SU-DHL-6 (cell line): Measurements from ENCODE around the gene PNPLA2.

Source experiments
- CTCF ChIP-seq: fragments of 200-600 bp; sonication (generic); IDR thresholded peaks from one replicate; pipeline ENCODE4 v1.5.1; 2017; ENCODE audit warnings: antibody characterized with exemption, mild to moderate bottlenecking, low read length, moderate library complexity; ENCODE audit not compliant: insufficient read depth, poor library complexity, severe bottlenecking
- EZH2phosphoT487 ChIP-seq: fragments of 200-600 bp; sonication (generic), shearing (Covaris generic); conservative IDR thresholded peaks from 2 replicates; pipeline ENCODE4 v1.6.1; 2018; ENCODE audit warnings: mild to moderate bottlenecking, antibody characterized with exemption, low read length, moderate library complexity, mixed read lengths

DNA sequence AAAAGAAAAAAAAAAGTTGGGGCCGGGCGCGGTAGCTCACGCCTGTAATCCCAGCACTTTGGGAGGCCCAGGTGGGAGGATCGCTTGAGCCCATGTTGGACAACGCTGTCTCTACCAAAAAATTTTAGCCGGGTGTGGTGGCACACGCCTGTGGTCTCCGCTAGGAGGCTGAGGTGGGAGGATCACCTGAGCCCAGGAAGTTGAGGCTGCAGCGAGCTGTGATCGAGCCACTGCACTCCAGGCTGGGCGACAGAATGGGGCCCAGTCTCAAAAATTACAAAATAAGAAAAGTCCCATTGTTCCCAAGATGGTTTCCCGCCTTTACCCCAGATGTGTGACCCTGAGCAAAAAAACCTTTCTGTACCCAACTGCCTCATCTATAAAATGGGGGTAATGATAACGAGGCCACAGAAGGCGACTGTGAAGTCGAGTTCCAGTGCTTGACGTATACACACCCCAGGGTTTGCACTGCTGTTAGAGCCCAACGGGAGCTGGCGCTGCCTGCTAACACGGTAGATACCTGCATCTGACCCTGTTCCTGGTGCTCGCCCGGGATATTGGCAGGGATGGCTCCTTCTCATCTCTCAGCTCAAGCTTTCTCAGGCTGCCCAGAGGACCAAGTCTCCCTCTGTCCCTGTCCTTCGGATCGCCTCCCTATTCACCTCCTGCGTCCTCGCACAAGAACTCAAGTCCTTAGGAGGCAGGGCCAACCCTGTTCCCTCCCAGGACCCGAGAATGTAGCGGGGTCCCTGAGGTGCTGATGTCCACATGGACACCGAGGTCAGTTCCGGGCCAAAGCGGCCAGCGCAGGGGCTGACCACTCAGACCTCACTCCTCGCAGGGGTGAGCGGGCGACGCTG is 10.1 kb upstream of the PNPLA2 start:
- no peak for TF ChIP-seq CTCF
- TF ChIP-seq EZH2phosphoT487 = no peak
